PFSK-1 (cell line): ENCODE results near the gene SPTBN1.

Experiments used
- FOXP2 ChIP-seq: optimal IDR thresholded peaks from 2 replicates; pipeline ENCODE3; 2011; ENCODE audit warnings: borderline replicate concordance, control low read depth, inconsistent platforms; ENCODE audit not compliant: insufficient read depth; ENCODE audit errors: extremely low read length, extremely low read depth
- POLR2AphosphoS5 ChIP-seq: IDR thresholded peaks from 2 replicates; pipeline ENCODE4 v1.6.1; 2012; ENCODE audit warnings: low read depth, mild to moderate bottlenecking, control low read depth, low read length, moderate library complexity
- SIN3A ChIP-seq: IDR thresholded peaks from 2 replicates; pipeline ENCODE4 v1.6.1; 2012; ENCODE audit warnings: mild to moderate bottlenecking, low read length, moderate library complexity, borderline replicate concordance; ENCODE audit not compliant: insufficient read depth
- TAF1 ChIP-seq: IDR thresholded peaks from 2 replicates; pipeline ENCODE4 v1.6.1; 2012; ENCODE audit warnings: low read length, control low read depth, borderline replicate concordance; ENCODE audit not compliant: insufficient read depth
- TF ChIP-seq, protein P1 (sequence below), 2 experiments: IDR thresholded peaks; 2 replicates each; pipeline versions ENCODE4 v1.6.1 to v1.8.0; 2011 to 2012; ENCODE audit warnings: low read depth in 2 of 2, low read length in 2 of 2, control low read depth in 1 of 2, inconsistent platforms in 1 of 2, mild to moderate bottlenecking in 1 of 2, moderate library complexity in 1 of 2; ENCODE audit not compliant: insufficient read depth in 1 of 2

Gene SPTBN1

DNA sequence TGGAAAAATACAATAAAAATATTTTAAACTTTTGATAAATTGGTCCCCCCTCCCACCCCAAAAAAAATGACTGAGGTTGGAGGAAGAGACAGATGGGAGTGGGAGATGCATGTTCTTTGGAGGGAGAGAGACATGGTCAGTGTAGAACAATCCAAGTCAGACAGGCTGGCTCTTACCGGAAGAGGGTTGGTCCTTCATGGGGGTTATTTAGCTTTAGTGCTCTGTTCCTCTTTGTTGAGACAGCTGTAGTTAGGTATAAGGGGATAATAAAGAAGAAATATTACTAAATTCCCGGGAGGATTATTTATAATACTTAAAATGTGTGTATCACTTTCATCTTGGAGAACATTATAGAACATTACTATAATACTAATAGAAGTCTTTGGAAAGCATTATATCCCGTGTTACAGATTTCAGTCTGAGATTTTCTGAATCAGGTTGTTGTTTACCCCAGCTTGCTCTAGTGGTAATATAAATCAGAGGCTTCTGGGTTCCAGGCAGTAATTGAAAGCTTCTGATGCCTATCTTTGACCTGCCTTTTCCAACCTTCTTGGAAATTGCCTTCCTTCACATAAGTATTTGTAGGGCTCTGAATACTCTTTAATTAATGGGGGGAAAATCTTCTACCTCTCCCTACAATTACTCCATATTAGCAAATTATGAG, 87.7 kb downstream of the SPTBN1 start:
- TF ChIP-seq, protein P1, sequence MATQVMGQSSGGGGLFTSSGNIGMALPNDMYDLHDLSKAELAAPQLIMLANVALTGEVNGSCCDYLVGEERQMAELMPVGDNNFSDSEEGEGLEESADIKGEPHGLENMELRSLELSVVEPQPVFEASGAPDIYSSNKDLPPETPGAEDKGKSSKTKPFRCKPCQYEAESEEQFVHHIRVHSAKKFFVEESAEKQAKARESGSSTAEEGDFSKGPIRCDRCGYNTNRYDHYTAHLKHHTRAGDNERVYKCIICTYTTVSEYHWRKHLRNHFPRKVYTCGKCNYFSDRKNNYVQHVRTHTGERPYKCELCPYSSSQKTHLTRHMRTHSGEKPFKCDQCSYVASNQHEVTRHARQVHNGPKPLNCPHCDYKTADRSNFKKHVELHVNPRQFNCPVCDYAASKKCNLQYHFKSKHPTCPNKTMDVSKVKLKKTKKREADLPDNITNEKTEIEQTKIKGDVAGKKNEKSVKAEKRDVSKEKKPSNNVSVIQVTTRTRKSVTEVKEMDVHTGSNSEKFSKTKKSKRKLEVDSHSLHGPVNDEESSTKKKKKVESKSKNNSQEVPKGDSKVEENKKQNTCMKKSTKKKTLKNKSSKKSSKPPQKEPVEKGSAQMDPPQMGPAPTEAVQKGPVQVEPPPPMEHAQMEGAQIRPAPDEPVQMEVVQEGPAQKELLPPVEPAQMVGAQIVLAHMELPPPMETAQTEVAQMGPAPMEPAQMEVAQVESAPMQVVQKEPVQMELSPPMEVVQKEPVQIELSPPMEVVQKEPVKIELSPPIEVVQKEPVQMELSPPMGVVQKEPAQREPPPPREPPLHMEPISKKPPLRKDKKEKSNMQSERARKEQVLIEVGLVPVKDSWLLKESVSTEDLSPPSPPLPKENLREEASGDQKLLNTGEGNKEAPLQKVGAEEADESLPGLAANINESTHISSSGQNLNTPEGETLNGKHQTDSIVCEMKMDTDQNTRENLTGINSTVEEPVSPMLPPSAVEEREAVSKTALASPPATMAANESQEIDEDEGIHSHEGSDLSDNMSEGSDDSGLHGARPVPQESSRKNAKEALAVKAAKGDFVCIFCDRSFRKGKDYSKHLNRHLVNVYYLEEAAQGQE (IDR thresholded peaks at IDR 0.05; ENCODE audit: insufficient read depth in 1 of 2, low read depth in 2 of 2, low read length in 2 of 2) = no peak
- TF ChIP-seq SIN3A = no peak
- TF ChIP-seq POLR2AphosphoS5 = no peak
- no peak for TF ChIP-seq TAF1
- TF ChIP-seq FOXP2 = no peak

DNA sequence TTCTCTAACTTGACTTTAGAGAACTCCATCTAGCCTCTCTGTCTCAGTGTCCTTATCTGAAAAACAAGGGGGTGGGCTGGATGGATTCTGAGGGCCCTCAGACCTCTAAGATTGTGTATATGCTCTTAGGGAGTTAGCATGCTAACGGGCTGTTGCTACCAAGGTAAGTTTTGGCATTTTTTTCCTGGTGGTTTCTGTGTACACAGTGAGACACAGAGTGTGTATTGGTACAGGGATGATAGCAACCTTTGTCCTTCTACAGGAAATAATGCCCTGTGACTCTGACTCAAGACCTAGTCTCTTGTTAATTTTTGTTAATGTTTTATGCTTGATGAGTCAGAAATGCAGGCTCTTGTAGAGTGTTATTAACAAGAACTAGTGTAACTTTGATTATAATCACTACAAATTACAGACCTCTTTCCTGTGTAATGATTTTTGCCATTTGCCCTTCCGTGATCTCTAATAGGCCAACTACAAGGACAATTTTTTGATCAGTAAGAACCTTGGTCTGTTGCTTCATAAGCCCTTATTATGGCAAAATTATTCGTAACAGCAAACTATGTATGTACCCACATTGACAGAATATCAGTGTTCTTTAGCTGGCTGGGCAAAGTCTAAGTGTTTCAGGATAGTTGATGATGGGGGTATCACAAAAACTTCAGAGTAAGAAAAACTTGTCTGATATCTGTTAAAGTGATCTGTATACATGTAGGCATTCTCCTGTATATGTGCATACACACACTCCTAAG, 89.7 kb downstream of the SPTBN1 start:
- TF ChIP-seq TAF1 = no peak
- no peak for TF ChIP-seq FOXP2
- TF ChIP-seq POLR2AphosphoS5 = no peak
- TF ChIP-seq SIN3A = no peak
- TF ChIP-seq, protein P1 (IDR thresholded peaks at IDR 0.05; ENCODE audit: insufficient read depth in 1 of 2, low read depth in 2 of 2, low read length in 2 of 2) = no peak

DNA sequence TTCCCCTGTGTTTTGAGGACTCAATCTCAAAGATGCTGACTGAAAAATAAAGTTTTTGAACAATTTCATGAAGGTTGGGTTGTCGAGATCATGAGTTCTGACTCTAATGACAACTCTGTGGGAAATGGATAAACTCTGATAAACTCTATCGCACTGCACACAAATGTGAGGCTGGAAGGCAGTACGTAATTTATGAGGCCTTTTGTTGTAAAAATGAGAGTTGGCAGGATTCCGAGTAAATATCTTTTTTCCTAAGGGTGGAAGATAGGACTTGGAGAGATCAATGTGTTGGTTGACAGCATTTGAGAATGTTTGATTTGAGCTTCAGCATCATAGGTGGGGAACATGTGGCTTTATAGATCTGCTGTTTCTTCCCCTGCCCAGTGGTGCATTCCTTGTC, 90.4 kb downstream of the SPTBN1 start:
- TF ChIP-seq TAF1 = no peak
- TF ChIP-seq, protein P1 (IDR thresholded peaks at IDR 0.05; ENCODE audit: insufficient read depth in 1 of 2, low read depth in 2 of 2, low read length in 2 of 2) = no peak
- TF ChIP-seq SIN3A = no peak
- TF ChIP-seq POLR2AphosphoS5 = no peak
- no peak for TF ChIP-seq FOXP2

DNA sequence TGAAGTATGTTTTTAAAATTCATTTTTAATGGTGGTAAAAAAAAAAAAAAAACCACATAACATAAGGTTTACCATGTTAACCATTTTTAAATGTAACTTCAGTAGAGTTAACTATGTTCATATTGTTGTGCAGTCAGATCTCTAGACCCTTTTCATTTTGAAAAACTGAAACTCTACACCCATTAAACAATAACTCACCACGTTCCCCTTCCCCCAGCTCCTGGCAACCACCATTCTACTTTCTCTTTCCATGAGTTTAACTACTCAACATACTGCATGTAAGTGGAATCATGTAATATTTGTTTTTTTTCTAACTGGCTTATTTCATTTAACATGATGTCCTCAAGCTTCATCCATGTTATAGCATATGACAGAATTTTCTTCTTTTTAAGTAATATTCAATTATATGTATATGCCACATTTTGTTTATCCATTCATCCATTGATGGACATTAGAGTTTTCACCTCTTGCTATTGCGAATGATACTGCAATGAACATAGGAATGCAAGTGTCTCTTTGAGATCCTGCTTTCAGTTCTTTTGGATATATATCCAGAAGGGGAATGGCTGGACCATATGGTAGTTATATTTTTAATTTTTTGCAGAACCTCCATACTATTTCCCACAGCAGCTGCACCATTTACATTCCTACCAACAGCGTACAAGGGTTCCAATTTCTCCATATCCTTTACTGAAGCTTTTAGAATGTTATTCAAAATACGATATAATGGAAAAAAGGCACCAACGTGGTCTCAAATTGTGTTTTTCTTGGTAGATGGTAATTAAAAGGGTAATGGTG, 91.0 kb downstream of the SPTBN1 start:
- TF ChIP-seq POLR2AphosphoS5 (no peak), SIN3A (no peak), FOXP2 (no peak), TAF1 (no peak)
- TF ChIP-seq, protein P1 (IDR thresholded peaks at IDR 0.05; ENCODE audit: insufficient read depth in 1 of 2, low read depth in 2 of 2, low read length in 2 of 2) = no peak
